Left renal cortex interstitium (tissue), 4 donors: ENCODE results near the gene PIGL. TPM values are rescaled to one million over a fixed set of nuclear protein-coding genes. Genes with fewer than 3 reads are reported as not detected.
A peak's percentile ranks its signal among the peaks of the same experiment; 100 is the strongest.
"Not testable (repeated sequence)": the region's sequence is repeated elsewhere in the genome, so short reads cannot be mapped to it uniquely, and the experiment has no call there.

Source experiments
- DNase-seq, 4 donors: peaks; one replicate each; pipeline ENCODE4 v3.0.0-alpha.2; 2013; ENCODE audit warnings: low read depth in 4 of 4, low spot score in 2 of 4, missing footprints in 1 of 4
- polyA plus RNA-seq, 4 donors: library from polyadenylated mRNA; unstranded; fragments of 120-200 nt; gene quantifications; one replicate each; pipeline ENCODE4 v1.2.1, GENCODE V29; 2013; ENCODE audit not compliant: insufficient read length in 4 of 4

PIGL gene
- polyA plus RNA-seq, 4 donors = 21.5 to 47.6 (median 32.6) TPM

GRCh38 chr17:16215965-16216316, 1.1 kb upstream of the PIGL start:
- peak in 3 of 4 donors; percentile 38 to 56 (median 42) for DNase-seq

- DNase-seq = not testable (repeated sequence)
Measured at GRCh38 chr17:16216341-16217001, 539 bp upstream of the PIGL start.

GRCh38 chr17:16222406-16222805, 5.4 kb downstream of the PIGL start:
- no peak for DNase-seq

- DNase-seq = not testable (repeated sequence)
Measured at GRCh38 chr17:16229912-16230561, 13.0 kb downstream of the PIGL start.

GRCh38 chr17:16232391-16232790, 15.4 kb downstream of the PIGL start:
- DNase-seq = no peak

GRCh38 chr17:16239931-16240330, 22.9 kb downstream of the PIGL start:
- no peak for DNase-seq

- no peak for DNase-seq
Measured at GRCh38 chr17:16241906-16242399, 24.9 kb downstream of the PIGL start.

GRCh38 chr17:16243385-16243784, 26.4 kb downstream of the PIGL start:
- DNase-seq = no peak

- DNase-seq = no peak
Measured at GRCh38 chr17:16243801-16244567, 27.0 kb downstream of the PIGL start.

GRCh38 chr17:16247586-16247984, 30.6 kb downstream of the PIGL start:
- no peak for DNase-seq

- DNase-seq = no peak
Measured at GRCh38 chr17:16250635-16251034, 33.6 kb downstream of the PIGL start.

- DNase-seq = no peak
Measured at GRCh38 chr17:16251043-16251442, 34.0 kb downstream of the PIGL start.

- DNase-seq = no peak
Measured at GRCh38 chr17:16251556-16251955, 34.5 kb downstream of the PIGL start.

GRCh38 chr17:16254773-16255400, 37.9 kb downstream of the PIGL start:
- DNase-seq = no peak

GRCh38 chr17:16255481-16255921, 38.5 kb downstream of the PIGL start:
- DNase-seq = peak in 2 of 4 donors; percentile 4 to 13

GRCh38 chr17:16258901-16259300, 41.9 kb downstream of the PIGL start:
- DNase-seq = no peak

- DNase-seq = no peak
Measured at GRCh38 chr17:16259926-16260325, 42.9 kb downstream of the PIGL start.

GRCh38 chr17:16261049-16261448, 44.0 kb downstream of the PIGL start:
- DNase-seq = no peak

GRCh38 chr17:16262201-16262600, 45.2 kb downstream of the PIGL start:
- no peak for DNase-seq

- no peak for DNase-seq
Measured at GRCh38 chr17:16267174-16267573, 50.2 kb downstream of the PIGL start.

GRCh38 chr17:16269658-16270057, 52.6 kb downstream of the PIGL start:
- no peak for DNase-seq
